Fibroblast of pulmonary artery (primary cell): Measurements from ENCODE around the gene SWI5.
A peak's percentile ranks its signal among the peaks of the same experiment; 100 is the strongest.

Experiments used
- DNase-seq: peaks from one replicate; pipeline ENCODE4 v3.0.0-alpha.2; 2010; ENCODE audit warnings: low read depth
- H3K4me3 ChIP-seq: replicated peaks from 2 replicates; pipeline ENCODE4 v1.5.1; 2011; ENCODE audit warnings: low read depth, mild to moderate bottlenecking, control low read depth, low read length, moderate library complexity
- TF ChIP-seq, protein P1 (sequence below): IDR thresholded peaks from 2 replicates; pipeline ENCODE4 v1.5.1; 2011; ENCODE audit warnings: mild to moderate bottlenecking, control low read depth, low read length, inconsistent platforms; ENCODE audit errors: missing control alignments

The SWI5 gene

DNA sequence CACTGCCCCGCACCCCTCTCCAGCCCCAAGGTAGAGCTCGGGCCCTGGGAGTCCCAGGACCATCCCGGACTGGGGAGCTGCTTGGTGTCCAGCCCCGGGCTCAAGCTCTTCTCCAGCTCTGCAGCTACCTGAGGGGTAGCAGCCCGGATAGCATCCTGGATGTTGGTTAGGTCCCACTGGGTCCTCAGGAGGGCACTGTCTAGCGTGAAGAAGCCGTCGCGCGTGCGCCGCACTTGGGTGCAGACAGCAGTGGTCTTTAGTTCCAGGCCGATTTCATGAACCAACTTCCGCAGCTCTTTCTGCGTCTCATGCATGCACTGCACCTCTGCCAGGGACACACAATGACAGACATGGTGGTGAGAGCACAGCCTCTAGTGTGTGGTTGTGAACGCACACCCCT lies 33.5 kb downstream of the SWI5 start:
- DNase-seq: no peak
- TF ChIP-seq, protein P1, sequence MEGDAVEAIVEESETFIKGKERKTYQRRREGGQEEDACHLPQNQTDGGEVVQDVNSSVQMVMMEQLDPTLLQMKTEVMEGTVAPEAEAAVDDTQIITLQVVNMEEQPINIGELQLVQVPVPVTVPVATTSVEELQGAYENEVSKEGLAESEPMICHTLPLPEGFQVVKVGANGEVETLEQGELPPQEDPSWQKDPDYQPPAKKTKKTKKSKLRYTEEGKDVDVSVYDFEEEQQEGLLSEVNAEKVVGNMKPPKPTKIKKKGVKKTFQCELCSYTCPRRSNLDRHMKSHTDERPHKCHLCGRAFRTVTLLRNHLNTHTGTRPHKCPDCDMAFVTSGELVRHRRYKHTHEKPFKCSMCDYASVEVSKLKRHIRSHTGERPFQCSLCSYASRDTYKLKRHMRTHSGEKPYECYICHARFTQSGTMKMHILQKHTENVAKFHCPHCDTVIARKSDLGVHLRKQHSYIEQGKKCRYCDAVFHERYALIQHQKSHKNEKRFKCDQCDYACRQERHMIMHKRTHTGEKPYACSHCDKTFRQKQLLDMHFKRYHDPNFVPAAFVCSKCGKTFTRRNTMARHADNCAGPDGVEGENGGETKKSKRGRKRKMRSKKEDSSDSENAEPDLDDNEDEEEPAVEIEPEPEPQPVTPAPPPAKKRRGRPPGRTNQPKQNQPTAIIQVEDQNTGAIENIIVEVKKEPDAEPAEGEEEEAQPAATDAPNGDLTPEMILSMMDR: no peak
- no peak overlapping the region for H3K4me3 ChIP-seq

GRCh38 chr9:128310461-128310860 lies 34.4 kb downstream of the SWI5 start:
- H3K4me3 ChIP-seq: no peak overlapping the region
- TF ChIP-seq, protein P1: no peak
- DNase-seq: no peak

GRCh38 chr9:128314697-128315096 lies 38.6 kb downstream of the SWI5 start:
- TF ChIP-seq, protein P1: no peak
- no peak overlapping the region for H3K4me3 ChIP-seq
- no peak for DNase-seq

- no peak for DNase-seq
- TF ChIP-seq, protein P1: no peak
- no peak overlapping the region for H3K4me3 ChIP-seq
Observed at GRCh38 chr9:128316421-128316820, 40.3 kb downstream of the SWI5 start.

GRCh38 chr9:128317629-128318028 lies 41.6 kb downstream of the SWI5 start:
- no peak overlapping the region for H3K4me3 ChIP-seq
- TF ChIP-seq, protein P1: no peak
- DNase-seq: no peak

DNA sequence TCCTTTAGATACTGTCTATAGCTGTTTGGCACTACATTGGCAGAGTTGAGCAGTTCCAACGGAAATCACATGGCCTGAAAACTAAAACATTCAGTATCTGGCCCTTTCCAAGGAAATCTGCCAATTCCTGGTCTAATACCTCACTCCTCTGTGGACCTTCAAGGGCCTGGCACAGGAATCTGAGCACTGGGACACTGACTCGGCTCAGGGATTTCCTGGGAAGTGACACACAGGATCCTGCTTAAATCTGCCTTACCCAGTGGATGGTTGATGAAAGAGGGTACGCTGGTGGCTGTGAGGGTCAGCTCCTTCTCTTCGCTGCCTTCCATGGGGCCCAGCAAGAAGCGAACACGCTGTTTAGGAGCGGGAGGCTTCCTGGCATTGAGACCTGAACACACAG lies 45.3 kb downstream of the SWI5 start:
- peak overlapping the region; percentile 83 for H3K4me3 ChIP-seq

DNA sequence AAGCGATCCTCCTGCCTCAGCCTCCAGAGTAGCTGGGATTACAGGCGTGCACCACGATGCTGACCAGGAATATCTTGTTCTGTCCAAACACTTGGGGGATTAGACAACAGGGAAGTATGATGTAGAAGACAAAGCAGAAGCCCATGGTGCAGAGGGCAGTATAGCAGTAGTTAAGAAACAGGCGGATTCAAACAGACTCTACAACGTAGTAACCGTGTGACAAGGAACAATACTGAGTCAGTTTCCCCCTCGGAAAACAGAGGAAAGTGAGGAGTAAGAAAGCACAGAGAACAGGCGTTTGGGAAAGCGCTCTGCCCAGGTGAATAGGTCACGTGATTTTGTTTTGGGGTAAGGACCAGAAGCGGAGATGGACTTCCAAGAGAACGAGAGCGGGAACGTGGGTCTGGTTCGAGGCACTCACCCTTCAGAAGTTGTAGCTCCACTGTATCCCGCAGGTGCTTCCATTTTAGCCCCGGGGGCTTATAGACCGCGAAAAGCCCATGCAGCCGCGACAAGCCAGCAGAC lies 45.9 kb downstream of the SWI5 start:
- peak overlapping the region; percentile 83 for H3K4me3 ChIP-seq
- TF ChIP-seq, protein P1: no peak
- no peak for DNase-seq

More for the DNA sequence above, 45.3 kb downstream of the SWI5 start:
- no peak for DNase-seq
- TF ChIP-seq, protein P1: no peak
